H1 (cell line): ENCODE measurements around the gene ABL1. TPM values are rescaled to one million over a fixed set of nuclear protein-coding genes. Genes with fewer than 3 reads are reported as not detected.

Source experiments
- CTCF ChIA-PET: fragments of 300-600 bp; sonication (Branson Sonifier 250); formaldehyde crosslinking; loops from one replicate; lab custom pipeline; 2021; ENCODE audit not compliant: partially characterized antibody; lab: Charles Lee
- POLR2A ChIA-PET: fragments of 300-600 bp; sonication (Branson Sonifier 250); formaldehyde crosslinking; loops from one replicate; lab custom pipeline; 2021; ENCODE audit warnings: inconsistent platforms; ENCODE audit not compliant: partially characterized antibody; lab: Charles Lee
- DNase-seq, 2 experiments: peaks; one replicate each; pipeline versions ENCODE4 v3.0.0 to v3.0.0-alpha.2; 2010 to 2022; ENCODE audit warnings: low spot score in 2 of 2, low read depth in 1 of 2, mixed read lengths in 1 of 2
- FAIRE-seq: peaks from 2 replicates; lab custom pipeline; 2011; peaks lifted over from hg19 to GRCh38; lab: Jason Lieb, UNC
- H2AFZ ChIP-seq: 2 replicates; pipeline ENCODE4 v1.8.1; 2012; ENCODE audit warnings: low read length, inconsistent platforms
- H2AK5ac ChIP-seq: 2 replicates; pipeline ENCODE4 v1.6.1; 2013; ENCODE audit warnings: low read depth, low read length
- H2BK120ac ChIP-seq: replicated peaks from 2 replicates; pipeline ENCODE3; 2013; ENCODE audit warnings: low read depth, low read length, inconsistent platforms
- H2BK12ac ChIP-seq: 2 replicates; pipeline ENCODE4 v1.6.1; 2013; ENCODE audit warnings: low read depth, low read length
- H2BK15ac ChIP-seq: 2 replicates; pipeline ENCODE4 v1.6.1; 2013; ENCODE audit warnings: low read length
- H2BK20ac ChIP-seq: 2 replicates; pipeline ENCODE4 v1.6.1; 2013; ENCODE audit warnings: low read length
- H2BK5ac ChIP-seq: 2 replicates; pipeline ENCODE4 v1.6.1; 2013; ENCODE audit warnings: low read depth, low read length
- H3K14ac ChIP-seq: 2 replicates; pipeline ENCODE4 v1.6.1; 2013; ENCODE audit warnings: inconsistent platforms; ENCODE audit not compliant: insufficient read length
- H3K18ac ChIP-seq: 2 replicates; pipeline ENCODE4 v1.6.1; 2013; ENCODE audit warnings: low read length; ENCODE audit errors: extremely low read depth
- H3K23ac ChIP-seq: 2 replicates; pipeline ENCODE4 v1.6.1; 2013; ENCODE audit warnings: inconsistent platforms; ENCODE audit not compliant: insufficient read length
- H3K23me2 ChIP-seq: 2 replicates; pipeline ENCODE4 v1.6.1; 2013; ENCODE audit warnings: low read depth, low read length
- H3K27ac ChIP-seq: 2 replicates; pipeline ENCODE4 v1.6.1; 2011; ENCODE audit warnings: low read depth, low read length, inconsistent platforms
- H3K27me3 ChIP-seq, 4 experiments: replicated peaks in 1 of 4; 1 replicate in 1 of 4; 2 replicates in 3 of 4; pipeline versions ENCODE4 v1.6.1 to v1.8.1; 2011 to 2013; ENCODE audit warnings: low read length in 3 of 4, mild to moderate bottlenecking in 3 of 4, inconsistent platforms in 2 of 4, mixed read lengths in 2 of 4, moderate library complexity in 1 of 4; ENCODE audit not compliant: control insufficient read depth in 3 of 4, insufficient read depth in 3 of 4; ENCODE audit errors: extremely low read depth in 1 of 4
- H3K36me3 ChIP-seq, 4 experiments: 2 replicates each; pipeline versions ENCODE4 v1.6.1 to v1.8.1; 2011 to 2013; ENCODE audit warnings: mild to moderate bottlenecking in 4 of 4, low read length in 3 of 4, moderate library complexity in 2 of 4, control low read depth in 1 of 4, inconsistent platforms in 1 of 4; ENCODE audit not compliant: insufficient read depth in 4 of 4, control insufficient read depth in 2 of 4
- H3K4ac ChIP-seq: replicated peaks from 2 replicates; pipeline ENCODE3; 2013; ENCODE audit warnings: low read length, low read depth, mixed read lengths, inconsistent platforms; ENCODE audit not compliant: insufficient read length
- H3K4me1 ChIP-seq, 4 experiments: replicated peaks in 1 of 4; 1 replicate in 1 of 4; 2 replicates in 3 of 4; pipeline versions ENCODE4 v1.6.1 to v1.8.1; 2011 to 2013; ENCODE audit warnings: low read length in 3 of 4, inconsistent platforms in 2 of 4, mixed read lengths in 1 of 4; ENCODE audit not compliant: insufficient read depth in 4 of 4, control insufficient read depth in 3 of 4
- H3K4me2 ChIP-seq, 2 experiments: 2 replicates each; pipeline versions ENCODE4 v1.6.1 to v1.8.1; 2011 to 2013; ENCODE audit warnings: low read depth in 2 of 2, low read length in 2 of 2, control low read depth in 1 of 2, inconsistent platforms in 1 of 2, mild to moderate bottlenecking in 1 of 2; ENCODE audit not compliant: insufficient read depth in 1 of 2
- H3K4me3 ChIP-seq, 4 experiments: fragments of 200-600, 300-600 bp in 1 of 4; sonication (generic), shearing (Covaris generic), sonication (Bioruptor Twin) in 1 of 4; 2 replicates each; pipeline versions ENCODE4 v1.5.1 to v1.8.1; 2011 to 2016; ENCODE audit warnings: low read length in 4 of 4, low read depth in 3 of 4, control low read depth in 2 of 4, inconsistent platforms in 2 of 4, mild to moderate bottlenecking in 2 of 4, mixed read lengths in 1 of 4, moderate library complexity in 1 of 4; ENCODE audit not compliant: insufficient read depth in 2 of 4; ENCODE audit errors: extremely low read depth in 1 of 4
- H3K56ac ChIP-seq: replicated peaks from 2 replicates; pipeline ENCODE3; 2013; ENCODE audit warnings: low read depth, mild to moderate bottlenecking, mixed read lengths, low read length, inconsistent platforms; ENCODE audit not compliant: insufficient read length
- H3K79me1 ChIP-seq: 2 replicates; pipeline ENCODE4 v1.6.1; 2013; ENCODE audit warnings: low read depth, low read length, control low read depth
- H3K79me2 ChIP-seq, 2 experiments: 2 replicates each; pipeline versions ENCODE4 v1.6.1 to v1.8.1; 2012 to 2013; ENCODE audit warnings: low read length in 2 of 2, mild to moderate bottlenecking in 2 of 2, inconsistent platforms in 1 of 2; ENCODE audit not compliant: insufficient read depth in 2 of 2, control insufficient read depth in 1 of 2
- H3K9ac ChIP-seq, 4 experiments: replicated peaks in 1 of 4; 1 replicate in 1 of 4; 2 replicates in 3 of 4; pipeline versions ENCODE4 v1.6.1 to v1.8.1; 2011 to 2013; ENCODE audit warnings: low read depth in 3 of 4, low read length in 3 of 4, control low read depth in 2 of 4, mild to moderate bottlenecking in 2 of 4, moderate library complexity in 2 of 4, inconsistent platforms in 1 of 4; ENCODE audit errors: extremely low read depth in 1 of 4
- H3K9me3 ChIP-seq, 2 experiments: 2 replicates each; pipeline versions ENCODE4 v1.6.1 to v1.8.1; 2012 to 2013; ENCODE audit warnings: mild to moderate bottlenecking in 2 of 2, moderate library complexity in 2 of 2, control low read depth in 1 of 2, inconsistent platforms in 1 of 2, low read depth in 1 of 2, low read length in 1 of 2, mixed read lengths in 1 of 2; ENCODE audit not compliant: insufficient read depth in 2 of 2
- H4K20me1 ChIP-seq, 2 experiments: replicated peaks in 1 of 2; 2 replicates each; pipeline versions ENCODE3 to v1.8.1; 2011 to 2013; ENCODE audit warnings: inconsistent platforms in 2 of 2, low read length in 2 of 2, mild to moderate bottlenecking in 1 of 2; ENCODE audit not compliant: insufficient read depth in 2 of 2, control insufficient read depth in 1 of 2
- H4K5ac ChIP-seq: 2 replicates; pipeline ENCODE4 v1.6.1; 2013; ENCODE audit warnings: low read length, low read depth, mixed read lengths, inconsistent platforms; ENCODE audit not compliant: insufficient read length
- H4K8ac ChIP-seq: 2 replicates; pipeline ENCODE4 v1.8.0; 2013; ENCODE audit warnings: mild to moderate bottlenecking, moderate library complexity, low read length, inconsistent platforms; ENCODE audit not compliant: insufficient read depth; ENCODE audit errors: extremely low read depth
- H4K91ac ChIP-seq: replicated peaks from 2 replicates; pipeline ENCODE3; 2013; ENCODE audit warnings: low read length, mixed read lengths, inconsistent platforms; ENCODE audit not compliant: insufficient read length
- KDM1A ChIP-seq: fragments of 200-600, 300-600 bp; sonication (generic); IDR thresholded peaks from 2 replicates; pipeline ENCODE4 v1.7.1; 2016; ENCODE audit warnings: mild to moderate bottlenecking, low read length, borderline replicate concordance
- SP2 ChIP-seq: IDR thresholded peaks from 2 replicates; pipeline ENCODE4 v1.6.1; 2012; ENCODE audit warnings: mild to moderate bottlenecking, low read length, inconsistent platforms
- WGBS, 2 experiments: shearing (Covaris generic) in 1 of 2; methylation state at CpG; one replicate each; pipeline versions ENCODE4 v1.1.6 to v1.1.7; 2013 to 2015; ENCODE audit warnings: low lambda C conversion rate in 2 of 2, mixed read lengths in 2 of 2, inconsistent platforms in 1 of 2, low coverage in 1 of 2, missing lambda C conversion rate in 1 of 2; ENCODE audit not compliant: insufficient replicate concordance in 2 of 2, insufficient coverage in 1 of 2, insufficient read length in 1 of 2; ENCODE audit errors: extremely low coverage in 1 of 2, missing lambda C conversion rate in 1 of 2; 5-methylcytosine and 5-hydroxymethylcytosine counted together
- polyA plus RNA-seq, 7 experiments: library from polyadenylated mRNA; depleted of rRNA in 3 of 7; stranded (reverse) in 5 of 7; unstranded in 2 of 7; fragments of >200 nt in 5 of 7; fragments of 200-250 nt in 2 of 7; gene quantifications; 1 replicate in 5 of 7; 2 replicates in 1 of 7; 4 replicates in 1 of 7; pipeline versions ENCODE4 v1.2.1 to v1.2.3, GENCODE V29; 2011 to 2013; ENCODE audit warnings: missing spikeins in 2 of 7, mixed read lengths in 2 of 7
- total RNA-seq: library from RNA; stranded (reverse); fragmentation: NEBNext Ultra II Directional; extraction: Animal tissue kit (Norgen Biotek cat#: 25700); gene quantifications from 2 replicates; pipeline ENCODE4 v1.2.1, GENCODE V29; 2021

The ABL1 gene
- total and polyA plus RNA-seq, 2 of the 8 experiments (the other 6 are each of a cell fraction or from before 2014, with no cell fraction given), result 35.3 to 104 TPM

DNA sequence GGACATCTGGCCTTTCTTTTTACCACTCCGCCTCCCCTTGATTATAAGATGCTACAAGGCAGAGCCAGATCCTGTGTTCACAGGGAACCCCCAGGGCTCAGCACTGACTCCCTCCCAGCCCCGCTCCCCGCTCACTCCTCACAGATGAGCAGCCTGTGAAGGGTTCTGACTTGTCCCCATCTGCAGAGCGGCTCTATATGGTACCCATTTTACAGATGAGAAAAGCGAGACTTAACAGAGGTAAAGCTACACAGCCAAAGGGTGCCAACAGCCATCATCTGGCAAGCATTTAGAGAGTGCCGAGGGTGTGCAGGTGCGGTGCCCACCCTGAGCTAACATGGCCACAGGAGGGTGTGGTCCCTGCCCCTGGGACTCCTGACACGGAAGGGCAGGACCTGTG is 85.2 kb downstream of the ABL1 start:
- CTCF ChIA-PET, result interaction anchor here (1.1 to 2.1 kb wide), 3 partner anchors 13 to 78 kb away, joined by 3 to 6 read pairs (median 3); no protein-coding TSS in a partner anchor
- POLR2A ChIA-PET, result no interaction called here
- Histone ChIP-seq H3K79me1 (no peaks in the 10 kb centered on the region), H3K9ac (no peak overlapping the region), H3K4ac (no peak overlapping the region), H3K36me3 (no peaks in the 10 kb centered on the region), H4K5ac (no peak overlapping the region), H4K91ac (no peak overlapping the region), H3K14ac (no peak overlapping the region), H3K27ac (no peak overlapping the region), H2AFZ (no peak overlapping the region), H2AK5ac (no peak overlapping the region), H4K8ac (no peak overlapping the region), H2BK5ac (no peak overlapping the region), H3K4me3 (no peak overlapping the region), H2BK20ac (no peak overlapping the region), H3K79me2 (no peaks in the 10 kb centered on the region), H2BK15ac (no peak overlapping the region), H3K56ac (no peak overlapping the region), H4K20me1 (no peaks in the 10 kb centered on the region), H3K27me3 (no peaks in the 10 kb centered on the region; a peak in 1 of 7 replicates), H3K9me3 (no peaks in the 10 kb centered on the region), H3K18ac (no peak overlapping the region), H2BK12ac (no peak overlapping the region), H2BK120ac (no peak overlapping the region), H3K4me2 (no peak overlapping the region), H3K4me1 (peaks cover 0 to 14% (median 2%) of the 10 kb centered on the region in 4 experiments; a peak in 5 of 7 replicates), H3K23me2 (no peaks in the 10 kb centered on the region), H3K23ac (no peak overlapping the region)
- DNase-seq (no peak), FAIRE-seq (no peak)
- WGBS, 2 experiments, result 89% methylated on average over 8 of the region's 8 CpGs; no CpG with 5 or more reads in 1 of the 2 experiments
- TF ChIP-seq KDM1A (peak; percentile 70; the same call in 1 of the 2 replicates), SP2 (no peak)
